Keratinocyte (primary cell): ENCODE data around the gene SHISA9. TPM values are rescaled to one million over a fixed set of nuclear protein-coding genes. Genes with fewer than 3 reads are reported as not detected.

Experiments used
- DNase-seq: peaks from one replicate; pipeline ENCODE4 v3.0.0-alpha.2; 2011; ENCODE audit warnings: low read depth, missing footprints, low spot score
- FAIRE-seq: peaks from 2 replicates; lab custom pipeline; 2011; peaks lifted over from hg19 to GRCh38; lab: Jason Lieb, UNC
- H2AFZ ChIP-seq: 2 replicates; pipeline ENCODE4 v1.6.0; 2012; ENCODE audit warnings: low read length, control low read depth, inconsistent platforms; ENCODE audit not compliant: control insufficient read depth
- H3K27ac ChIP-seq: 2 replicates; pipeline ENCODE4 v1.5.1; 2011; ENCODE audit warnings: low read length; ENCODE audit not compliant: control insufficient read depth, insufficient read depth
- H3K27me3 ChIP-seq: 3 replicates; pipeline ENCODE4 v1.6.0; 2011; ENCODE audit warnings: low read length; ENCODE audit not compliant: control insufficient read depth, insufficient read depth; ENCODE audit errors: extremely low read depth
- H3K36me3 ChIP-seq, 2 experiments: 2 replicates in 1 of 2; 3 replicates in 1 of 2; pipeline ENCODE4 v1.5.1; 2011; ENCODE audit warnings: low read length in 2 of 2, mild to moderate bottlenecking in 1 of 2; ENCODE audit not compliant: control insufficient read depth in 2 of 2, insufficient read depth in 2 of 2; ENCODE audit errors: extremely low read depth in 1 of 2
- H3K4me1 ChIP-seq: 3 replicates; pipeline ENCODE4 v1.5.1; 2011; ENCODE audit warnings: low read length; ENCODE audit not compliant: control insufficient read depth, insufficient read depth; ENCODE audit errors: extremely low read depth
- H3K4me2 ChIP-seq: 3 replicates; pipeline ENCODE4 v1.6.0; 2011; ENCODE audit warnings: low read depth, low read length; ENCODE audit not compliant: control insufficient read depth, insufficient read depth; ENCODE audit errors: extremely low read depth
- H3K4me3 ChIP-seq, 3 experiments: fragments of 200-600 bp in 1 of 3; sonication (generic) in 1 of 3; 2 replicates in 2 of 3; 3 replicates in 1 of 3; pipeline ENCODE4 v1.5.1; 2011 to 2016; ENCODE audit warnings: low read length in 3 of 3, mild to moderate bottlenecking in 3 of 3, control low read depth in 2 of 3, inconsistent platforms in 1 of 3, low read depth in 1 of 3, mixed read lengths in 1 of 3, mixed run types in 1 of 3, moderate library complexity in 1 of 3; ENCODE audit not compliant: control insufficient read depth in 2 of 3, insufficient read depth in 2 of 3; ENCODE audit errors: extremely low read depth in 1 of 3
- H3K79me2 ChIP-seq: 2 replicates; pipeline ENCODE4 v1.6.0; 2012; ENCODE audit warnings: low read length; ENCODE audit not compliant: control insufficient read depth, insufficient read depth
- H3K9ac ChIP-seq: 3 replicates; pipeline ENCODE4 v1.6.0; 2011; ENCODE audit warnings: low read length; ENCODE audit not compliant: control insufficient read depth, insufficient read depth; ENCODE audit errors: extremely low read depth
- H3K9me1 ChIP-seq: 3 replicates; pipeline ENCODE4 v1.6.0; 2011; ENCODE audit warnings: low read length; ENCODE audit not compliant: control insufficient read depth, insufficient read depth; ENCODE audit errors: extremely low read depth
- H3K9me3 ChIP-seq: 2 replicates; pipeline ENCODE4 v1.5.1; 2012; ENCODE audit warnings: low read depth, low read length; ENCODE audit not compliant: control insufficient read depth
- H4K20me1 ChIP-seq: 3 replicates; pipeline ENCODE4 v1.6.0; 2011; ENCODE audit warnings: low read length; ENCODE audit not compliant: control insufficient read depth, insufficient read depth; ENCODE audit errors: extremely low read depth
- EZH2 ChIP-seq: IDR thresholded peaks from one replicate; pipeline ENCODE4 v1.6.1; 2012; ENCODE audit warnings: inconsistent platforms, mild to moderate bottlenecking, low read length, moderate library complexity
- dilution Hi-C: fragments of 300-500 bp; cut with MboI; formaldehyde crosslinking; loops from one replicate; pipeline ENCODE4 v1.7.0; 2020; ENCODE audit warnings: low sequenced_read_pairs; ENCODE audit not compliant: extremely low pct_ligation_motif_present
- polyA plus RNA-seq, 5 experiments: library from polyadenylated mRNA; depleted of rRNA in 3 of 5; stranded (reverse) in 3 of 5; stranded (forward) in 1 of 5; unstranded in 1 of 5; fragments of >200 nt; gene quantifications; 1 replicate in 1 of 5; 2 replicates in 3 of 5; 3 replicates in 1 of 5; pipeline versions ENCODE4 v1.2.1 to v1.2.3, GENCODE V29; 2011 to 2012; ENCODE audit warnings: missing spikeins in 2 of 5, low read depth in 1 of 5, low replicate concordance in 1 of 5
- TF ChIP-seq, protein P1 (sequence below), 3 experiments: IDR thresholded peaks in 1 of 3; conservative IDR thresholded peaks in 1 of 3; optimal IDR thresholded peaks in 1 of 3; 2 replicates in 2 of 3; 3 replicates in 1 of 3; pipeline versions ENCODE3 to v1.5.1; 2011; ENCODE audit warnings: low read length in 3 of 3, mild to moderate bottlenecking in 3 of 3, moderate library complexity in 2 of 3, control low read depth in 1 of 3, inconsistent platforms in 1 of 3; ENCODE audit not compliant: insufficient read depth in 2 of 3; ENCODE audit errors: extremely low read depth in 1 of 3

Gene SHISA9
- polyA plus RNA-seq, 1 donor (not counting 4 experiments of a cell fraction or from before 2014, with no cell fraction given): 0.28 TPM

DNA sequence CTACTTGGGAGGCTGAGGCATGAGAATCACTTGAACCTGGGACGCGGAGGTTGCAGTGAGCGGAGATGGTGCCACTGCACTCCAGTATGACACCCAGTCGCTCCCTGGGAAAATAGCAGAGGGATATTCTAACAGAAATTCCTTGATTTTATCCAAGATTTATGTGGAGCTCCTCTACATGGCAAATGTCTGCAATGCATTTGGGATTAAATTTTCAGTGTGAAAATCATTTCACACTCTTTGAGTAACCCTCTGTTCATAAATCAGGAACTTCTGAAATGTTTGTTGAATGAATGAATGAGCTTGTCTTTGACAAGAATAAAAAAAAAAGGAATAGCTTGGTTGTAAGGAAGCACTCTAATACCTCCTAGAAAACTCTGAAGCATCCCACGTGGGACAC is 305.8 kb downstream of the SHISA9 start:
- H3K4me1 ChIP-seq: no peaks in the 10 kb centered on the region
- FAIRE-seq (no peak), DNase-seq (no peak)
- no peak overlapping the region for H2AFZ ChIP-seq
- no peaks in the 10 kb centered on the region for H3K27me3 ChIP-seq
- no peaks in the 10 kb centered on the region for H3K36me3 ChIP-seq
- H3K79me2 ChIP-seq: no peaks in the 10 kb centered on the region
- dilution Hi-C loops: no loop called here
- TF ChIP-seq EZH2: no peak
- TF ChIP-seq, protein P1, sequence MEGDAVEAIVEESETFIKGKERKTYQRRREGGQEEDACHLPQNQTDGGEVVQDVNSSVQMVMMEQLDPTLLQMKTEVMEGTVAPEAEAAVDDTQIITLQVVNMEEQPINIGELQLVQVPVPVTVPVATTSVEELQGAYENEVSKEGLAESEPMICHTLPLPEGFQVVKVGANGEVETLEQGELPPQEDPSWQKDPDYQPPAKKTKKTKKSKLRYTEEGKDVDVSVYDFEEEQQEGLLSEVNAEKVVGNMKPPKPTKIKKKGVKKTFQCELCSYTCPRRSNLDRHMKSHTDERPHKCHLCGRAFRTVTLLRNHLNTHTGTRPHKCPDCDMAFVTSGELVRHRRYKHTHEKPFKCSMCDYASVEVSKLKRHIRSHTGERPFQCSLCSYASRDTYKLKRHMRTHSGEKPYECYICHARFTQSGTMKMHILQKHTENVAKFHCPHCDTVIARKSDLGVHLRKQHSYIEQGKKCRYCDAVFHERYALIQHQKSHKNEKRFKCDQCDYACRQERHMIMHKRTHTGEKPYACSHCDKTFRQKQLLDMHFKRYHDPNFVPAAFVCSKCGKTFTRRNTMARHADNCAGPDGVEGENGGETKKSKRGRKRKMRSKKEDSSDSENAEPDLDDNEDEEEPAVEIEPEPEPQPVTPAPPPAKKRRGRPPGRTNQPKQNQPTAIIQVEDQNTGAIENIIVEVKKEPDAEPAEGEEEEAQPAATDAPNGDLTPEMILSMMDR (optimal IDR thresholded peaks at IDR 0.05 in 1 of 3, IDR thresholded peaks at IDR 0.05 in 1 of 3, conservative IDR thresholded peaks at IDR 0.05 in 1 of 3; ENCODE audit: extremely low read depth in 1 of 3, insufficient read depth in 2 of 3, low read length in 3 of 3): no peak
- no peaks in the 10 kb centered on the region for H3K9me3 ChIP-seq
- H3K27ac ChIP-seq: no peak overlapping the region
- H3K9ac ChIP-seq: no peak overlapping the region
- no peak overlapping the region for H3K4me2 ChIP-seq
- H3K9me1 ChIP-seq: no peaks in the 10 kb centered on the region
- H4K20me1 ChIP-seq: no peaks in the 10 kb centered on the region
- no peak overlapping the region for H3K4me3 ChIP-seq

DNA sequence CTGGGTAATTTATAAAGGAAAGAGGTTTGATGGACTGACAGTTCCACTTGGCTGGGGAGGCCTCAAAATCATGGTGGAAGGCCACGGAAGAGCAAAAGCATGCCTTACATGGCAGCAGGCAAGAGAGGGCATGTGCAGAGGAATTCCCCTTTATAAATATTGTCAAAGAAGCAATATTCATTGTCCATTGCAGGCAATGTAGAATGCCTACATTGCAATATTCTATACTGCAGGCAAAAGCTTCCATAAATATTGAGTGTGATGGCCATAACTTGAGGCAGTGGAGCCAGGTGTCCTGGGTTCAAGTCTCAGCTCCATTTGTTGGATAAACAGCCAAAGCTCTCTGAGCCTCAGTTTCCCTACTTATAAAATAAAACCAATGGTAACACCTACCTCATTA is 322.3 kb downstream of the SHISA9 start:
- Histone ChIP-seq H4K20me1 (no peaks in the 10 kb centered on the region), H3K9ac (no peak overlapping the region), H2AFZ (no peak overlapping the region), H3K36me3 (no peaks in the 10 kb centered on the region), H3K4me2 (no peak overlapping the region), H3K9me1 (no peaks in the 10 kb centered on the region), H3K4me1 (no peaks in the 10 kb centered on the region), H3K4me3 (no peak overlapping the region), H3K27me3 (no peaks in the 10 kb centered on the region), H3K79me2 (no peaks in the 10 kb centered on the region), H3K27ac (no peak overlapping the region), H3K9me3 (no peaks in the 10 kb centered on the region)
- FAIRE-seq: no peak
- dilution Hi-C loops: no loop called here
- TF ChIP-seq EZH2: no peak
- TF ChIP-seq, protein P1 (optimal IDR thresholded peaks at IDR 0.05 in 1 of 3, IDR thresholded peaks at IDR 0.05 in 1 of 3, conservative IDR thresholded peaks at IDR 0.05 in 1 of 3; ENCODE audit: extremely low read depth in 1 of 3, insufficient read depth in 2 of 3, low read length in 3 of 3): no peak
- DNase-seq: no peak
